HEK293 (cell line): Measurements from ENCODE around the gene BMAL1.

ENCODE experiments used
- CTCF ChIP-seq: fragments of 450-650 bp; formaldehyde crosslinking; IDR thresholded peaks from 2 replicates; pipeline ENCODE4 v1.5.1; 2016; ENCODE audit warnings: missing biosample characterization, missing genetic modification characterization
- REST ChIP-seq: fragments of 450-650 bp; formaldehyde crosslinking; IDR thresholded peaks from 2 replicates; pipeline ENCODE4 v1.5.1; 2016; ENCODE audit warnings: missing biosample characterization, missing genetic modification characterization
- TCF7L2 ChIP-seq: IDR thresholded peaks from 2 replicates; pipeline ENCODE4 v1.6.1; 2011; ENCODE audit warnings: low read depth, mild to moderate bottlenecking, inconsistent platforms, low read length, moderate library complexity, borderline replicate concordance
- ZNF629 ChIP-seq: fragments of 450-650 bp; formaldehyde crosslinking; IDR thresholded peaks from 2 replicates; pipeline ENCODE4 v1.5.1; 2017; ENCODE audit warnings: missing biosample characterization, missing genetic modification characterization
- ZNF664 ChIP-seq: fragments of 450-650 bp; formaldehyde crosslinking; IDR thresholded peaks from 2 replicates; pipeline ENCODE4 v1.5.1; 2016; ENCODE audit warnings: missing biosample characterization, missing genetic modification characterization

- no peak for TF ChIP-seq CTCF
- no peak for TF ChIP-seq REST (tag by site-specific recombination)
- no peak for TF ChIP-seq ZNF629
- no peak for TF ChIP-seq TCF7L2
- TF ChIP-seq ZNF664 (tag by site-specific recombination): no peak
Measured at GRCh38 chr11:13304655-13305335, 27.2 kb downstream of the BMAL1 start.
